ENCODE measurements around the gene DNM2.
A peak's percentile ranks its signal among the peaks of the same experiment; 100 is the strongest.
"Not testable (repeated sequence)": the region's sequence is repeated elsewhere in the genome, so short reads cannot be mapped to it uniquely, and the experiment has no call there.

Gene DNM2

GRCh38 chr19:10756371-10756770, 38.5 kb downstream of the DNM2 start:
- no peak for DNase-seq

- no peak for DNase-seq
Measured at GRCh38 chr19:10756791-10757190, 38.9 kb downstream of the DNM2 start.

- DNase-seq, result not testable (repeated sequence)
Measured at GRCh38 chr19:10758050-10758449, 40.2 kb downstream of the DNM2 start.

GRCh38 chr19:10758978-10759377, 41.1 kb downstream of the DNM2 start:
- DNase-seq, result no peak

- DNase-seq, result no peak
Measured at GRCh38 chr19:10760273-10760944, 42.5 kb downstream of the DNM2 start.

GRCh38 chr19:10761443-10762250, 43.8 kb downstream of the DNM2 start:
- DNase-seq, result no peak

GRCh38 chr19:10762656-10763055, 44.8 kb downstream of the DNM2 start:
- no peak for DNase-seq

GRCh38 chr19:10763411-10763810, 45.5 kb downstream of the DNM2 start:
- no peak for DNase-seq

GRCh38 chr19:10763828-10764339, 46.0 kb downstream of the DNM2 start:
- DNase-seq, result no peak

- DNase-seq, result no peak
Measured at GRCh38 chr19:10764340-10764894, 46.5 kb downstream of the DNM2 start.

GRCh38 chr19:10766049-10766623, 48.3 kb downstream of the DNM2 start:
- DNase-seq, result no peak

- DNase-seq, result no peak
Measured at GRCh38 chr19:10766671-10767201, 48.9 kb downstream of the DNM2 start.

GRCh38 chr19:10767726-10768125, 49.8 kb downstream of the DNM2 start:
- no peak for DNase-seq

- DNase-seq, result no peak
Measured at GRCh38 chr19:10768369-10768768, 50.5 kb downstream of the DNM2 start.

- no peak for DNase-seq
Measured at GRCh38 chr19:10768936-10769335, 51.1 kb downstream of the DNM2 start.

- DNase-seq, result peak; percentile 56
Measured at GRCh38 chr19:10769533-10770491, 51.9 kb downstream of the DNM2 start.

- DNase-seq, result no peak
Measured at GRCh38 chr19:10773969-10774368, 56.1 kb downstream of the DNM2 start.

GRCh38 chr19:10774893-10775292, 57.0 kb downstream of the DNM2 start:
- DNase-seq, result no peak

- DNase-seq, result peak; percentile 37
Measured at GRCh38 chr19:10776900-10777650, 59.2 kb downstream of the DNM2 start.

GRCh38 chr19:10780368-10780767, 62.5 kb downstream of the DNM2 start:
- peak; percentile 54 for DNase-seq

GRCh38 chr19:10782795-10783194, 64.9 kb downstream of the DNM2 start:
- DNase-seq, result no peak

Measured in hematopoietic multipotent progenitor cell treated with erythropoietin and hydrocortisone succinate and interleukin-3 and kit ligand, for 6 days (in vitro differentiated cells).